Fibroblast of skin of back (primary cell): ENCODE data around the gene CIROP.
A peak's percentile ranks its signal among the peaks of the same experiment; 100 is the strongest.

ENCODE experiments used
- DNase-seq: peaks from one replicate; pipeline ENCODE4 v3.0.0-alpha.2; 2013

Gene CIROP

GRCh38 chr14:23066855-23067744 lies 37.7 kb downstream of the CIROP start:
- DNase-seq, result no peak

GRCh38 chr14:23066368-23066767 lies 38.4 kb downstream of the CIROP start:
- no peak for DNase-seq

GRCh38 chr14:23063601-23064000 lies 41.2 kb downstream of the CIROP start:
- no peak for DNase-seq

GRCh38 chr14:23062002-23062401 lies 42.8 kb downstream of the CIROP start:
- DNase-seq, result peak; percentile 96

GRCh38 chr14:23060536-23061260 lies 44.1 kb downstream of the CIROP start:
- no peak for DNase-seq

- no peak for DNase-seq
Measured at GRCh38 chr14:23058654-23059504, 45.9 kb downstream of the CIROP start.

GRCh38 chr14:23057757-23058653 lies 46.8 kb downstream of the CIROP start:
- peak; percentile 79 for DNase-seq

- DNase-seq, result peak; percentile 76
Measured at GRCh38 chr14:23056956-23057756, 47.6 kb downstream of the CIROP start, which contains the start of gene CDH24. TSS of gene CDH24 (minus strand) at chr14:23057520. CDS start at chr14:23055733, 1,787 bp downstream.

GRCh38 chr14:23056145-23056955 lies 48.4 kb downstream of the CIROP start:
- DNase-seq, result peak; percentile 73

- DNase-seq, result no peak
Measured at GRCh38 chr14:23055621-23056144, 49.1 kb downstream of the CIROP start.

- DNase-seq, result no peak
Measured at GRCh38 chr14:23055147-23055550, 49.6 kb downstream of the CIROP start.

- no peak for DNase-seq
Measured at GRCh38 chr14:23054000-23054811, 50.6 kb downstream of the CIROP start.

- DNase-seq, result no peak
Measured at GRCh38 chr14:23053426-23053825, 51.4 kb downstream of the CIROP start.

GRCh38 chr14:23052671-23053070 lies 52.1 kb downstream of the CIROP start:
- no peak for DNase-seq

GRCh38 chr14:23052182-23052623 lies 52.6 kb downstream of the CIROP start:
- no peak for DNase-seq

- no peak for DNase-seq
Measured at GRCh38 chr14:23051141-23052057, 53.4 kb downstream of the CIROP start.
